ENCODE data around the gene C22orf39.

DNA sequence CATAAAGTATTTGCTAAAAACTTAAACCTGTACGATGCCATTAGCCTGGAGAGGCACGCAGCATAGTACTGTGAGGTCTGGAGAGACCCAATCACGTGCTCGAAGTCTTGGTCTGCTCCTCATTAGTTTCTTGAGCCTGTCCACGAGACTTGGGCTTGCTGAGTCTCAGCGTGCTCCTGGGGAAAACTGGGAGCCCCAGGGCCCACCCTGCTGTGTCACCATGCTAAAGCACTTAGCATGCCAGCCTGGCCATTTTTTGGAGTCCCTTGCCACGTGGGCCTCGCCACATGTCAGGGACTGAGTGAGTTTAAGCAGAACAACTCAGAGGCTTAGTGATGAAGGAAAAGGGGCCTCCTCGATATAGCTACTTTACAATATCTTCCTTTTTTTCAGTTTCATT lies 34.8 kb upstream of the C22orf39 start:
- TF ChIP-seq, protein P1, sequence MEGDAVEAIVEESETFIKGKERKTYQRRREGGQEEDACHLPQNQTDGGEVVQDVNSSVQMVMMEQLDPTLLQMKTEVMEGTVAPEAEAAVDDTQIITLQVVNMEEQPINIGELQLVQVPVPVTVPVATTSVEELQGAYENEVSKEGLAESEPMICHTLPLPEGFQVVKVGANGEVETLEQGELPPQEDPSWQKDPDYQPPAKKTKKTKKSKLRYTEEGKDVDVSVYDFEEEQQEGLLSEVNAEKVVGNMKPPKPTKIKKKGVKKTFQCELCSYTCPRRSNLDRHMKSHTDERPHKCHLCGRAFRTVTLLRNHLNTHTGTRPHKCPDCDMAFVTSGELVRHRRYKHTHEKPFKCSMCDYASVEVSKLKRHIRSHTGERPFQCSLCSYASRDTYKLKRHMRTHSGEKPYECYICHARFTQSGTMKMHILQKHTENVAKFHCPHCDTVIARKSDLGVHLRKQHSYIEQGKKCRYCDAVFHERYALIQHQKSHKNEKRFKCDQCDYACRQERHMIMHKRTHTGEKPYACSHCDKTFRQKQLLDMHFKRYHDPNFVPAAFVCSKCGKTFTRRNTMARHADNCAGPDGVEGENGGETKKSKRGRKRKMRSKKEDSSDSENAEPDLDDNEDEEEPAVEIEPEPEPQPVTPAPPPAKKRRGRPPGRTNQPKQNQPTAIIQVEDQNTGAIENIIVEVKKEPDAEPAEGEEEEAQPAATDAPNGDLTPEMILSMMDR (IDR thresholded peaks at IDR 0.05): no peak
- TF ChIP-seq POLR2A (IDR thresholded peaks at IDR 0.05): no peak
